ENCODE measurements around the gene IRF2. TPM values are rescaled to one million over a fixed set of nuclear protein-coding genes. Genes with fewer than 3 reads are reported as not detected.
A peak's percentile ranks its signal among the peaks of the same experiment; 100 is the strongest.

The IRF2 gene
- total RNA-seq, 2 donors from 2014 or later = 35.3 to 68.0 TPM

GRCh38 chr4:184475096-184475461, 729 bp upstream of the IRF2 start:
- Histone ChIP-seq H3K4me3 (peak overlapping the region; percentile 98), H3K4me1 (ENCODE audit: control insufficient read depth in 1 of 2, low read depth in 2 of 2) (peaks cover 24 to 44% of the 10 kb centered on the region in 2 donors), H3K27me3 (replicated peaks; ENCODE audit: insufficient read depth) (no peaks in the 10 kb centered on the region), H3K36me3 (no peaks in the 10 kb centered on the region), H3K9me3 (no peaks in the 10 kb centered on the region), H3K27ac (peak overlapping the region; percentile 96 to 97)
- DNase-seq (ENCODE audit: low spot score) (peak; percentile 42), ATAC-seq (ENCODE audit: insufficient number of reproducible peaks, low FRiP score, low read depth) (no peak)
- no peak for TF ChIP-seq CTCF (IDR thresholded peaks at IDR 0.05)

- peak overlapping the region; percentile 93 to 97 for H3K27ac ChIP-seq
- TF ChIP-seq CTCF (IDR thresholded peaks at IDR 0.05) = no peak
- peak overlapping the region; percentile 98 for H3K4me3 ChIP-seq
- H3K9me3 ChIP-seq = no peaks in the 10 kb centered on the region
- H3K36me3 ChIP-seq = no peaks in the 10 kb centered on the region
- no peaks in the 10 kb centered on the region for H3K27me3 ChIP-seq (replicated peaks; ENCODE audit: insufficient read depth)
- no peak for DNase-seq (ENCODE audit: low spot score)
- no peak for ATAC-seq (ENCODE audit: insufficient number of reproducible peaks, low FRiP score, low read depth)
- H3K4me1 ChIP-seq (ENCODE audit: control insufficient read depth in 1 of 2, low read depth in 2 of 2) = peaks cover 26 to 48% of the 10 kb centered on the region in 2 donors
Measured at GRCh38 chr4:184473499-184474262, 669 bp downstream of the IRF2 start.

GRCh38 chr4:184472614-184473498, 1.5 kb downstream of the IRF2 start:
- Histone ChIP-seq H3K4me1 (ENCODE audit: control insufficient read depth in 1 of 2, low read depth in 2 of 2) (peaks cover 26 to 48% of the 10 kb centered on the region in 2 donors), H3K4me3 (peak overlapping the region; percentile 98), H3K36me3 (no peaks in the 10 kb centered on the region), H3K9me3 (no peaks in the 10 kb centered on the region), H3K27ac (peak overlapping the region; percentile 93 to 97), H3K27me3 (replicated peaks; ENCODE audit: insufficient read depth) (no peaks in the 10 kb centered on the region)
- ATAC-seq (ENCODE audit: insufficient number of reproducible peaks, low FRiP score, low read depth) (peak; percentile 56), DNase-seq (ENCODE audit: low spot score) (peak; percentile 33)
- peak; percentile 27 for TF ChIP-seq CTCF (IDR thresholded peaks at IDR 0.05)

GRCh38 chr4:184471881-184472613, 2.3 kb downstream of the IRF2 start:
- Histone ChIP-seq H3K4me3 (peak overlapping the region; percentile 98), H3K4me1 (ENCODE audit: control insufficient read depth in 1 of 2, low read depth in 2 of 2) (peaks cover 25 to 46% of the 10 kb centered on the region in 2 donors), H3K27ac (peak overlapping the region; percentile 93 to 97), H3K36me3 (no peaks in the 10 kb centered on the region), H3K27me3 (replicated peaks; ENCODE audit: insufficient read depth) (no peaks in the 10 kb centered on the region), H3K9me3 (no peaks in the 10 kb centered on the region)
- no peak for DNase-seq (ENCODE audit: low spot score)
- no peak for ATAC-seq (ENCODE audit: insufficient number of reproducible peaks, low FRiP score, low read depth)
- no peak for TF ChIP-seq CTCF (IDR thresholded peaks at IDR 0.05)

GRCh38 chr4:184470785-184471110, 3.6 kb downstream of the IRF2 start:
- no peak for TF ChIP-seq CTCF (IDR thresholded peaks at IDR 0.05)
- Histone ChIP-seq H3K4me1 (ENCODE audit: control insufficient read depth in 1 of 2, low read depth in 2 of 2) (peaks cover 14 to 37% of the 10 kb centered on the region in 2 donors), H3K27ac (no peak overlapping the region), H3K9me3 (no peaks in the 10 kb centered on the region), H3K4me3 (no peak overlapping the region), H3K27me3 (replicated peaks; ENCODE audit: insufficient read depth) (no peaks in the 10 kb centered on the region), H3K36me3 (no peaks in the 10 kb centered on the region)
- DNase-seq (ENCODE audit: low spot score) = no peak
- ATAC-seq (ENCODE audit: insufficient number of reproducible peaks, low FRiP score, low read depth) = no peak
